ENCODE results near the gene KCNK10.

The KCNK10 gene

DNA sequence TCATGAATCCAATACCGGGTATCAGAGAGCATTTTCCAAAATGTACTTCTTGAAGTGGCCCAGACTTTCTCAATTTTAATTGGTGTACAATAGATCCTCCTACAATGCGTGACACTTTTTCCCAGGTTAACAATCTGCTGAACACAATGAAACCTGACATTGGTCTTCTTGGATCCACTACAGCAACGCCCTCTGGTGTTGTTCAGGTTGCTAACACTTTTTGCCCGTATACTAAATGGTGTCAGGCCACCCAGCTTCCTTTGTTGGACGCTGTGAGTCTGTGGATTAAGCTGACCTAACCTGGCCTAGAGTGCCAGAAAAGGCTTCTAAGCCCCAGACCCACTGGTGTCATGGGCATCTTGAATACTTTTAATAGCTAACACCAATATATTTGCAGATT, 89.2 kb downstream of the KCNK10 start:
- CTCF ChIA-PET, result no interaction called here
- DNase-seq (ENCODE audit: low read depth, low spot score), result no peak
- POLR2A ChIA-PET, result no interaction called here
- H3K4me3 ChIP-seq (ENCODE audit: low read depth, low read length), result no peak overlapping the region
- TF ChIP-seq, protein P1, sequence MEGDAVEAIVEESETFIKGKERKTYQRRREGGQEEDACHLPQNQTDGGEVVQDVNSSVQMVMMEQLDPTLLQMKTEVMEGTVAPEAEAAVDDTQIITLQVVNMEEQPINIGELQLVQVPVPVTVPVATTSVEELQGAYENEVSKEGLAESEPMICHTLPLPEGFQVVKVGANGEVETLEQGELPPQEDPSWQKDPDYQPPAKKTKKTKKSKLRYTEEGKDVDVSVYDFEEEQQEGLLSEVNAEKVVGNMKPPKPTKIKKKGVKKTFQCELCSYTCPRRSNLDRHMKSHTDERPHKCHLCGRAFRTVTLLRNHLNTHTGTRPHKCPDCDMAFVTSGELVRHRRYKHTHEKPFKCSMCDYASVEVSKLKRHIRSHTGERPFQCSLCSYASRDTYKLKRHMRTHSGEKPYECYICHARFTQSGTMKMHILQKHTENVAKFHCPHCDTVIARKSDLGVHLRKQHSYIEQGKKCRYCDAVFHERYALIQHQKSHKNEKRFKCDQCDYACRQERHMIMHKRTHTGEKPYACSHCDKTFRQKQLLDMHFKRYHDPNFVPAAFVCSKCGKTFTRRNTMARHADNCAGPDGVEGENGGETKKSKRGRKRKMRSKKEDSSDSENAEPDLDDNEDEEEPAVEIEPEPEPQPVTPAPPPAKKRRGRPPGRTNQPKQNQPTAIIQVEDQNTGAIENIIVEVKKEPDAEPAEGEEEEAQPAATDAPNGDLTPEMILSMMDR (IDR thresholded peaks at IDR 0.05; ENCODE audit: insufficient read depth, low read length, missing control alignments), result no peak

DNA sequence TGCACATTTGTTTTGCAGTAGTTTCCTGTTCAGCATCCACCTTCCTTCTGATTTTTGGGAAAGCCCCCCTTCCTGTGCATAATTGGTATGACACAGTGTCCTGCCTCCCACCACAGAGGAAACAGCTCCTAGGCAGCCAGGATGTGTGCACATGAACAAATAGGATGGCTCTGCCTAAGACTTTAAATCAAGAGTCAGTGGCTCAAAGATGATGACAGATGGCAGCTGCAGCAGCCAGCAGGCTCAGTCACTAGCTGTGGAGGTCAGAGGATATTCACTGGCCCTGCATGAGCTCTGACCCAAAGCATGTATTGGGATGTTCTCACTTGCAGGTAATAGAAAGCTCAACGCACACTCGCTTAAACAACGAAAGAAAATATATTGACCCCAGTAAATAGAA, 90.3 kb downstream of the KCNK10 start:
- CTCF ChIA-PET, result no interaction called here
- DNase-seq (ENCODE audit: low read depth, low spot score), result no peak
- TF ChIP-seq, protein P1 (IDR thresholded peaks at IDR 0.05; ENCODE audit: insufficient read depth, low read length, missing control alignments), result no peak
- POLR2A ChIA-PET, result no interaction called here
- H3K4me3 ChIP-seq (ENCODE audit: low read depth, low read length), result no peak overlapping the region

DNA sequence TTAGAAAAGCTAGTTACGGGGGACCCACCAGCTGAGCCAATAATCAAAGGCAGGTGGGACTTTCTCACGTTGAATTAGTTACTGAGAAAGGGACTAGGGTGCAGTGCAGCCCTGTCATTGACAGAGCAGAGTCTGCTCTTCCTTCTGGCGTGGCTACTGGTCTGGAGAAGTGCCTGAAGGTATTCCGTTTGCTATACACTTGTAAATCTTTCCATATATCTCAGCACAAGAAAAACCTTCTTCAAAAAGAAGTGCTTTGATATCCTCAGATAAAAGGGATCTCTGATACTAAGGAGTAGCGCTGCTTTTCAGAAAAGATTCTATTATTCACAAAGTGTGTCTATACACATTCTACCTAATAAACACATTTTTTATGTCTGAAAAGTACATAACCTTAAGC, 91.5 kb downstream of the KCNK10 start:
- ChIA-PET POLR2A (no interaction called here), CTCF (no interaction called here)
- no peak overlapping the region for H3K4me3 ChIP-seq (ENCODE audit: low read depth, low read length)
- no peak for DNase-seq (ENCODE audit: low read depth, low spot score)
- TF ChIP-seq, protein P1 (IDR thresholded peaks at IDR 0.05; ENCODE audit: insufficient read depth, low read length, missing control alignments), result no peak

DNA sequence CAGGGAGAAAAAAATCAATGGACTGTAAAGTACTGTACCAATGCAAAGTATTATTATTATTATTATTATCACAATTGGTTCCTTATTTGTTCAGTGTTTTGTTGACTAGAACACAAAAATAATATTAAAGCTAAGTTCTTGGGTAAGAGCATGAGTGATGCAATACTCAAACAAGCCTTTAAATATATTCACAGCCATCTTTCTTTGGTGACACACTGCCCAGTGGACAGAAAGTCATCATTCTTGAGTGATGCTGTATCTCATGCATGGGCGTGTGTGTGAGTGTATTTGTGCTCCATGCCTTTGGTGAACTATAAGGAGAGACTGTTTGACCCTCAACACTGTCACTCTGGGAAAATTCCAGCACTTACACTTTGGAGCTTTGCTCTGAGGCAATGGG, 93.6 kb downstream of the KCNK10 start:
- ChIA-PET CTCF (no interaction called here), POLR2A (no interaction called here)
- no peak overlapping the region for H3K4me3 ChIP-seq (ENCODE audit: low read depth, low read length)
- no peak for DNase-seq (ENCODE audit: low read depth, low spot score)
- TF ChIP-seq, protein P1 (IDR thresholded peaks at IDR 0.05; ENCODE audit: insufficient read depth, low read length, missing control alignments), result no peak

DNA sequence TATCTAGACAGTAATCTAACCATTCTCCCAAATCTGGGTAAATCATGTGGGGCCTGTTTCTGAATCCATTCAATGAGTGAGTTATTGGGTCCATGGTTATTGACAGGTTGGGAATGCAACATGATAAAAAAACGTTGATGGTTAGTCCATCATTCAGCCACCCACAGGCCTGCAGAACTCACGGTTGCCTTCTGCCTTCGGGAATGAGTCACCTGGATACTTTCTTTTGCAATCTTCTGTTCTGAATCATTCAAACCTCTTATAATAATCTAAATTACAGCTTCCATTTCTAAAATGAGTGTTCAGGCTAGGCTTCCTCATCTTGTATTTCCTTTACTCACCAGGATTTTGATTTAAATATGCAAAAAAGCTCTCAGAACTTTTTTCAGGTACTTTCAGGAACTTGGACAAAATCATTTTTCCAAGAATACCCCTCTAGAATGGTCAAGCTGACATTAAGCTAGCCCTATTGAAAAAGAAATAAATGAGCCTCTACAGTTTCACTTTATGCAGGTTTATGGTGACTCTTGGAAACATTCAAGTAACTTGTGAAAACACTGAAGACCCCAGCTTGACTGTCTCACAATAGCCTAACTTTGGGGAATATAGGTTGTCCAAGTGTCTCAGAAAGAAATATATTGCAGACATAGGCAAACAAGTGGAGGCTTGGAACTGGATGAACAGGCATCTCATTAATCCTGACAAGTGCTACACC, 94.4 kb downstream of the KCNK10 start:
- POLR2A ChIA-PET, result no interaction called here
- no peak overlapping the region for H3K4me3 ChIP-seq (ENCODE audit: low read depth, low read length)
- no peak for DNase-seq (ENCODE audit: low read depth, low spot score)
- TF ChIP-seq, protein P1 (IDR thresholded peaks at IDR 0.05; ENCODE audit: insufficient read depth, low read length, missing control alignments), result no peak
- CTCF ChIA-PET, result no interaction called here

DNA sequence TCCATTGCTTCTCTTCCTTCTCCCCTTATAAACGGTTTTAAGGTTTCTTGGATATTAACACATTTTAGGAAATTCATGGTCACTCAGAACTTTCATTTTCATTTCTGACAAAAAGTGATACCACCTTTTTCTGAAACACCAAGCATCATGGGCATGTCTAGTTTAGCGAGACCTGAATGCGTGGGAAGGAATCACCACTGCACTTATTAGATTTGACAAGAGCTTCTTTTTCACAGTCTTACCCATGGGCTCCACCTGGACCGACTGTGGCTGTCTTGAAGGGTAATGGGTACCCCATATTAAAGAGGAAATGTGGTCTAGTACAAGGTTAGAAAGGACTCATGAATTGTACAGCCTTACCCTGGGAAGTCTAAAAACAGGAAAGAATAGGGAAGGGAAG, 95.4 kb downstream of the KCNK10 start:
- ChIA-PET POLR2A (no interaction called here), CTCF (no interaction called here)
- H3K4me3 ChIP-seq (ENCODE audit: low read depth, low read length), result no peak overlapping the region
- DNase-seq (ENCODE audit: low read depth, low spot score), result no peak
- TF ChIP-seq, protein P1 (IDR thresholded peaks at IDR 0.05; ENCODE audit: insufficient read depth, low read length, missing control alignments), result no peak
